NCI-H446 (cell line): Measurements from ENCODE around the gene IGSF21.
"Not testable (repeated sequence)": the region's sequence is repeated elsewhere in the genome, so short reads cannot be mapped to it uniquely, and the experiment has no call there.

Experiments used
- DNase-seq, 2 experiments: peaks; one replicate each; lab custom pipeline; 2025; lab: John Stamatoyannopoulos, UW

IGSF21 gene

GRCh38 chr1:18398791-18399530 lies 291.4 kb downstream of the IGSF21 start:
- DNase-seq: no peak

- DNase-seq: no peak
Measured at GRCh38 chr1:18400347-18401102, 292.9 kb downstream of the IGSF21 start.

- no peak for DNase-seq
Measured at GRCh38 chr1:18401921-18402320, 294.3 kb downstream of the IGSF21 start.

GRCh38 chr1:18404460-18404859 lies 296.9 kb downstream of the IGSF21 start:
- no peak for DNase-seq

GRCh38 chr1:18407166-18408045 lies 299.8 kb downstream of the IGSF21 start:
- no peak for DNase-seq

GRCh38 chr1:18408656-18409370 lies 301.2 kb downstream of the IGSF21 start:
- DNase-seq: no peak

- DNase-seq: no peak
Measured at GRCh38 chr1:18409609-18410237, 302.1 kb downstream of the IGSF21 start.

- DNase-seq: no peak
Measured at GRCh38 chr1:18410407-18410806, 302.8 kb downstream of the IGSF21 start.

- no peak for DNase-seq
Measured at GRCh38 chr1:18411321-18411720, 303.7 kb downstream of the IGSF21 start.

GRCh38 chr1:18411820-18412641 lies 304.4 kb downstream of the IGSF21 start:
- no peak for DNase-seq

GRCh38 chr1:18412882-18413353 lies 305.3 kb downstream of the IGSF21 start:
- no peak for DNase-seq

GRCh38 chr1:18413541-18414305 lies 306.1 kb downstream of the IGSF21 start:
- no peak for DNase-seq

GRCh38 chr1:18414321-18414720 lies 306.7 kb downstream of the IGSF21 start:
- DNase-seq: no peak

- DNase-seq: no peak
Measured at GRCh38 chr1:18414872-18415447, 307.4 kb downstream of the IGSF21 start.

- DNase-seq: no peak
Measured at GRCh38 chr1:18415448-18416027, 307.9 kb downstream of the IGSF21 start.

GRCh38 chr1:18416126-18416525 lies 308.5 kb downstream of the IGSF21 start:
- not testable (repeated sequence) for DNase-seq

- DNase-seq: no peak
Measured at GRCh38 chr1:18417316-18418269, 310.0 kb downstream of the IGSF21 start.
